Breast epithelium (tissue), 3 donors: ENCODE measurements around the gene SIRPG.

ENCODE experiments used
- CTCF ChIP-seq, 3 donors: fragments of 450-650 bp; IDR thresholded peaks; one replicate each; pipeline ENCODE4 v1.5.1; 2016 to 2017; ENCODE audit warnings: antibody characterized with exemption in 3 of 3, mild to moderate bottlenecking in 3 of 3, moderate library complexity in 3 of 3
- POLR2A ChIP-seq: fragments of 450-650 bp; IDR thresholded peaks from one replicate; pipeline ENCODE4 v1.6.1; 2016; ENCODE audit warnings: antibody characterized with exemption, mild to moderate bottlenecking, moderate library complexity

- no peak for TF ChIP-seq CTCF (IDR thresholded peaks at IDR 0.05)
- no peak for TF ChIP-seq POLR2A
Observed at GRCh38 chr20:1625083-1625690, 32.4 kb downstream of the SIRPG start.
